GM21528 (cell line): ENCODE data around the gene DENND5B.
"Not testable (repeated sequence)": the region's sequence is repeated elsewhere in the genome, so short reads cannot be mapped to it uniquely, and the experiment has no call there.

ENCODE experiments used
- ATAC-seq: cut with Tn5 transposase; IDR thresholded peaks from one replicate; pipeline ENCODE4 v1.9.1; 2021; ENCODE audit warnings: mild to moderate bottlenecking, moderate library complexity; ENCODE audit not compliant: unreplicated experiment, low FRiP score

The DENND5B gene

GRCh38 chr12:31477687-31478086, 113.2 kb downstream of the DENND5B start:
- no peak for ATAC-seq

GRCh38 chr12:31476437-31476836, 114.5 kb downstream of the DENND5B start:
- no peak for ATAC-seq

- ATAC-seq, result not testable (repeated sequence)
Measured at GRCh38 chr12:31475610-31476009, 115.3 kb downstream of the DENND5B start.

- no peak for ATAC-seq
Measured at GRCh38 chr12:31474751-31475150, 116.2 kb downstream of the DENND5B start.

- no peak for ATAC-seq
Measured at GRCh38 chr12:31471823-31472222, 119.1 kb downstream of the DENND5B start.

- ATAC-seq, result no peak
Measured at GRCh38 chr12:31471051-31471450, 119.9 kb downstream of the DENND5B start.

GRCh38 chr12:31470459-31470858, 120.5 kb downstream of the DENND5B start:
- no peak for ATAC-seq

- no peak for ATAC-seq
Measured at GRCh38 chr12:31466768-31467167, 124.2 kb downstream of the DENND5B start.

GRCh38 chr12:31465002-31465401, 125.9 kb downstream of the DENND5B start:
- ATAC-seq, result no peak

GRCh38 chr12:31460024-31460423, 130.9 kb downstream of the DENND5B start:
- ATAC-seq, result no peak

GRCh38 chr12:31456562-31456961, 134.4 kb downstream of the DENND5B start:
- ATAC-seq, result no peak

- ATAC-seq, result no peak
Measured at GRCh38 chr12:31444736-31445135, 146.2 kb downstream of the DENND5B start.

GRCh38 chr12:31440586-31440985, 150.3 kb downstream of the DENND5B start:
- ATAC-seq, result no peak

GRCh38 chr12:31440134-31440533, 150.8 kb downstream of the DENND5B start:
- no peak for ATAC-seq

- ATAC-seq, result no peak
Measured at GRCh38 chr12:31431721-31432240, 159.2 kb downstream of the DENND5B start.

GRCh38 chr12:31423405-31423804, 167.5 kb downstream of the DENND5B start:
- no peak for ATAC-seq

GRCh38 chr12:31412292-31412801, 178.6 kb downstream of the DENND5B start:
- no peak for ATAC-seq

GRCh38 chr12:31408763-31409162, 182.2 kb downstream of the DENND5B start:
- ATAC-seq, result no peak

GRCh38 chr12:31407562-31407961, 183.4 kb downstream of the DENND5B start:
- ATAC-seq, result no peak

GRCh38 chr12:31406345-31406744, 184.6 kb downstream of the DENND5B start:
- peak; percentile 72 for ATAC-seq

- no peak for ATAC-seq
Measured at GRCh38 chr12:31405021-31405420, 185.9 kb downstream of the DENND5B start.

- peak; percentile 74 for ATAC-seq
Measured at GRCh38 chr12:31403099-31403607, 187.8 kb downstream of the DENND5B start.
